H9 (cell line): ENCODE data around the gene NKX2-2. TPM values are rescaled to one million over a fixed set of nuclear protein-coding genes. Genes with fewer than 3 reads are reported as not detected.

Experiments
- DNase-seq: peaks from one replicate; pipeline ENCODE4 v3.0.0-alpha.2; 2017
- H2AFZ ChIP-seq: one replicate; pipeline ENCODE4 v1.6.1; 2013; ENCODE audit warnings: mild to moderate bottlenecking, low read length, control low read depth, moderate library complexity
- H2AK5ac ChIP-seq: 2 replicates; pipeline ENCODE4 v1.6.1; 2013; ENCODE audit warnings: low read length, control low read depth, mixed read lengths; ENCODE audit not compliant: insufficient read length
- H2BK120ac ChIP-seq: one replicate; pipeline ENCODE4 v1.6.1; 2013; ENCODE audit warnings: low read depth, mild to moderate bottlenecking, low read length, control low read depth, inconsistent platforms; ENCODE audit not compliant: poor library complexity, severe bottlenecking
- H2BK12ac ChIP-seq: 2 replicates; pipeline ENCODE4 v1.6.1; 2013; ENCODE audit warnings: low read length, control low read depth, mixed read lengths, low read depth; ENCODE audit not compliant: insufficient read length
- H2BK15ac ChIP-seq: 2 replicates; pipeline ENCODE4 v1.6.1; 2013; ENCODE audit warnings: low read depth, low read length, control low read depth
- H2BK20ac ChIP-seq: one replicate; pipeline ENCODE4 v1.6.1; 2013; ENCODE audit warnings: low read depth, mild to moderate bottlenecking, low read length, control low read depth, inconsistent platforms; ENCODE audit not compliant: poor library complexity, severe bottlenecking
- H2BK5ac ChIP-seq: 2 replicates; pipeline ENCODE4 v1.6.1; 2013; ENCODE audit warnings: low read length, control low read depth, mixed read lengths; ENCODE audit not compliant: insufficient read length
- H3K14ac ChIP-seq: 2 replicates; pipeline ENCODE4 v1.6.1; 2013; ENCODE audit warnings: low read length, control low read depth; ENCODE audit not compliant: insufficient read depth
- H3K18ac ChIP-seq: 2 replicates; pipeline ENCODE4 v1.6.1; 2013; ENCODE audit warnings: low read depth, mild to moderate bottlenecking, mixed read lengths, low read length, control low read depth; ENCODE audit not compliant: insufficient read length
- H3K23ac ChIP-seq: 2 replicates; pipeline ENCODE4 v1.6.1; 2013; ENCODE audit warnings: low read length, control low read depth, mixed read lengths, low read depth; ENCODE audit not compliant: insufficient read length
- H3K23me2 ChIP-seq: 2 replicates; pipeline ENCODE4 v1.6.1; 2013; ENCODE audit warnings: low read depth, mild to moderate bottlenecking, mixed read lengths, low read length, control low read depth; ENCODE audit not compliant: insufficient read length, poor library complexity, severe bottlenecking
- H3K27ac ChIP-seq: 2 replicates; pipeline ENCODE4 v1.5.1; 2013; ENCODE audit warnings: low read length, control low read depth, mixed read lengths, low read depth; ENCODE audit not compliant: insufficient read length
- H3K27me3 ChIP-seq: 2 replicates; pipeline ENCODE4 v1.6.1; 2013; ENCODE audit warnings: low read length, control low read depth, inconsistent platforms; ENCODE audit not compliant: insufficient read depth
- H3K4ac ChIP-seq: 2 replicates; pipeline ENCODE4 v1.6.1; 2013; ENCODE audit warnings: low read depth, mild to moderate bottlenecking, control low read depth, inconsistent platforms, low read length, moderate library complexity
- H3K4me1 ChIP-seq: 2 replicates; pipeline ENCODE4 v1.6.1; 2013; ENCODE audit warnings: low read length, control low read depth, inconsistent platforms; ENCODE audit not compliant: insufficient read depth
- H3K4me2 ChIP-seq: 2 replicates; pipeline ENCODE4 v1.6.1; 2013; ENCODE audit warnings: low read length, control low read depth, mixed read lengths; ENCODE audit not compliant: insufficient read length, insufficient read depth
- H3K56ac ChIP-seq: 2 replicates; pipeline ENCODE4 v1.6.1; 2013; ENCODE audit warnings: low read depth, mild to moderate bottlenecking, mixed read lengths, low read length, control low read depth; ENCODE audit not compliant: insufficient read length
- H3K79me1 ChIP-seq: 2 replicates; pipeline ENCODE4 v1.6.1; 2013; ENCODE audit warnings: low read depth, mild to moderate bottlenecking, moderate library complexity, low read length, control low read depth, inconsistent platforms; ENCODE audit not compliant: insufficient read depth, poor library complexity, severe bottlenecking
- H3K79me2 ChIP-seq: 2 replicates; pipeline ENCODE4 v1.6.1; 2013; ENCODE audit warnings: low read length, control low read depth, inconsistent platforms; ENCODE audit not compliant: insufficient read depth
- H3K9ac ChIP-seq: 2 replicates; pipeline ENCODE4 v1.6.1; 2013; ENCODE audit warnings: low read length, control low read depth, mixed read lengths; ENCODE audit not compliant: insufficient read length; ENCODE audit errors: extremely low read depth
- H3K9me3 ChIP-seq: one replicate; pipeline ENCODE4 v1.6.1; 2013; ENCODE audit warnings: low read depth, low read length, inconsistent platforms; ENCODE audit not compliant: control insufficient read depth
- H3T11ph ChIP-seq: one replicate; pipeline ENCODE4 v1.6.1; 2013; ENCODE audit warnings: mild to moderate bottlenecking, low read length, control low read depth, inconsistent platforms
- H4K20me1 ChIP-seq: one replicate; pipeline ENCODE4 v1.6.1; 2013; ENCODE audit not compliant: control insufficient read depth, insufficient read length, insufficient read depth
- H4K5ac ChIP-seq: 2 replicates; pipeline ENCODE4 v1.6.1; 2013; ENCODE audit warnings: low read depth, mild to moderate bottlenecking, mixed read lengths, low read length, control low read depth; ENCODE audit not compliant: insufficient read length
- H4K8ac ChIP-seq: replicated peaks from 2 replicates; pipeline ENCODE4 v1.6.1; 2013; ENCODE audit warnings: low read length, control low read depth, mixed read lengths, low read depth; ENCODE audit not compliant: insufficient read length
- H4K91ac ChIP-seq: 2 replicates; pipeline ENCODE4 v1.6.1; 2013; ENCODE audit warnings: low read depth, mild to moderate bottlenecking, moderate library complexity, mixed read lengths, low read length, control low read depth; ENCODE audit not compliant: insufficient read length
- H3K27ac Mint-ChIP-seq, 3 experiments: 2 replicates in 2 of 3; 3 replicates in 1 of 3; pipeline ENCODE4 v1.8.0; 2020 to 2021; ENCODE audit warnings: mixed read lengths in 3 of 3, mild to moderate bottlenecking in 1 of 3, moderate library complexity in 1 of 3
- H3K27me3 Mint-ChIP-seq: 2 replicates; pipeline ENCODE4 v1.8.0; 2021; ENCODE audit warnings: low read depth, mild to moderate bottlenecking, moderate library complexity, mixed read lengths
- H3K36me3 Mint-ChIP-seq, 3 experiments: 2 replicates in 2 of 3; 3 replicates in 1 of 3; pipeline ENCODE4 v1.8.0; 2020 to 2021; ENCODE audit warnings: low read depth in 3 of 3, mixed read lengths in 3 of 3; ENCODE audit not compliant: insufficient read depth in 1 of 3
- H3K4me1 Mint-ChIP-seq, 2 experiments: 2 replicates each; pipeline ENCODE4 v1.8.0; 2020; ENCODE audit warnings: mixed read lengths in 2 of 2
- H3K4me3 Mint-ChIP-seq, 2 experiments: 2 replicates in 1 of 2; 3 replicates in 1 of 2; pipeline ENCODE4 v1.8.0; 2020 to 2021; ENCODE audit warnings: mild to moderate bottlenecking in 2 of 2, mixed read lengths in 2 of 2, moderate library complexity in 1 of 2
- H3K9me3 Mint-ChIP-seq, 2 experiments: 2 replicates in 1 of 2; 3 replicates in 1 of 2; pipeline ENCODE4 v1.8.0; 2020; ENCODE audit warnings: mild to moderate bottlenecking in 2 of 2, mixed read lengths in 2 of 2, moderate library complexity in 1 of 2
- WGBS: extraction: QIAGEN DNeasy Blood & Tissue Kit; methylation state at CpG from one replicate; pipeline ENCODE4 v1.1.7; 2013; ENCODE audit warnings: missing lambda C conversion rate, low lambda C conversion rate, mixed read lengths; ENCODE audit not compliant: insufficient read length; ENCODE audit errors: extremely low coverage; 5-methylcytosine and 5-hydroxymethylcytosine counted together
- total RNA-seq: library from RNA; stranded (reverse); gene quantifications from 2 replicates; pipeline ENCODE4 v1.2.1, GENCODE V29; 2021
- TF ChIP-seq, protein P1 (sequence below): fragments of 200-600 bp; sonication (generic); conservative IDR thresholded peaks from 3 replicates; pipeline ENCODE4 v1.8.0; 2021; ENCODE audit warnings: antibody characterized with exemption, mild to moderate bottlenecking

Gene NKX2-2
- total RNA-seq, 1 experiment from 2014 or later: not detected

- Histone ChIP-seq H3K56ac (no peak overlapping the region), H4K8ac (no peak overlapping the region), H3T11ph (no peak overlapping the region), H2AK5ac (no peak overlapping the region), H2AFZ (no peak overlapping the region), H2BK20ac (no peak overlapping the region), H3K27ac (no peak overlapping the region), H3K9me3 (no peaks in the 10 kb centered on the region), H2BK5ac (no peak overlapping the region), H3K79me1 (no peaks in the 10 kb centered on the region), H3K79me2 (no peaks in the 10 kb centered on the region), H2BK15ac (no peak overlapping the region), H4K5ac (no peak overlapping the region), H3K27me3 (peaks cover 73% of the 10 kb centered on the region), H3K4me1 (peaks cover 3% of the 10 kb centered on the region; the same call in 1 of the 2 replicates), H2BK120ac (no peak overlapping the region), H3K14ac (no peak overlapping the region), H2BK12ac (no peak overlapping the region), H3K4ac (no peak overlapping the region), H4K20me1 (no peaks in the 10 kb centered on the region), H3K18ac (no peak overlapping the region), H3K23ac (no peak overlapping the region), H4K91ac (no peak overlapping the region), H3K23me2 (peaks cover 24% of the 10 kb centered on the region), H3K4me2 (peak overlapping the region; percentile 53), H3K9ac (no peak overlapping the region)
- peaks cover 97% of the 10 kb centered on the region for H3K27me3 Mint-ChIP-seq
- peaks cover 0 to 5% of the 10 kb centered on the region in 2 experiments; a peak in 3 of 5 replicates for H3K9me3 Mint-ChIP-seq
- TF ChIP-seq, protein P1, sequence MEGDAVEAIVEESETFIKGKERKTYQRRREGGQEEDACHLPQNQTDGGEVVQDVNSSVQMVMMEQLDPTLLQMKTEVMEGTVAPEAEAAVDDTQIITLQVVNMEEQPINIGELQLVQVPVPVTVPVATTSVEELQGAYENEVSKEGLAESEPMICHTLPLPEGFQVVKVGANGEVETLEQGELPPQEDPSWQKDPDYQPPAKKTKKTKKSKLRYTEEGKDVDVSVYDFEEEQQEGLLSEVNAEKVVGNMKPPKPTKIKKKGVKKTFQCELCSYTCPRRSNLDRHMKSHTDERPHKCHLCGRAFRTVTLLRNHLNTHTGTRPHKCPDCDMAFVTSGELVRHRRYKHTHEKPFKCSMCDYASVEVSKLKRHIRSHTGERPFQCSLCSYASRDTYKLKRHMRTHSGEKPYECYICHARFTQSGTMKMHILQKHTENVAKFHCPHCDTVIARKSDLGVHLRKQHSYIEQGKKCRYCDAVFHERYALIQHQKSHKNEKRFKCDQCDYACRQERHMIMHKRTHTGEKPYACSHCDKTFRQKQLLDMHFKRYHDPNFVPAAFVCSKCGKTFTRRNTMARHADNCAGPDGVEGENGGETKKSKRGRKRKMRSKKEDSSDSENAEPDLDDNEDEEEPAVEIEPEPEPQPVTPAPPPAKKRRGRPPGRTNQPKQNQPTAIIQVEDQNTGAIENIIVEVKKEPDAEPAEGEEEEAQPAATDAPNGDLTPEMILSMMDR: no peak
- no peak overlapping the region for H3K27ac Mint-ChIP-seq
- DNase-seq: peak; percentile 52
- H3K36me3 Mint-ChIP-seq: no peaks in the 10 kb centered on the region; a peak in 1 of 7 replicates
- peaks cover 17 to 49% of the 10 kb centered on the region in 2 experiments for H3K4me1 Mint-ChIP-seq
- H3K4me3 Mint-ChIP-seq: peak overlapping the region in 1 of 2 experiments; percentile 67; a peak in 3 of 5 replicates
- WGBS: no CpG with 5 or more reads among the region's 62 CpGs
These were observed 3.2 kb downstream of the NKX2-2 start for GRCh38 chr20:21510414-21511384.
